Gastrocnemius medialis (tissue), 4 donors: ENCODE data around the gene ROR1.

ENCODE experiments used
- CTCF ChIP-seq, 5 experiments: fragments of 450-650 bp in 3 of 5; fragments of 200-600 bp in 2 of 5; sonication (generic) in 2 of 5; IDR thresholded peaks in 4 of 5; conservative IDR thresholded peaks in 1 of 5; 1 replicate in 4 of 5; 2 replicates in 1 of 5; pipeline ENCODE4 v1.5.1; 2016 to 2019; ENCODE audit warnings: antibody characterized with exemption in 5 of 5, mild to moderate bottlenecking in 3 of 5, moderate library complexity in 3 of 5
- POLR2A ChIP-seq, 2 donors: fragments of 450-650 bp; IDR thresholded peaks; one replicate each; pipeline ENCODE4 v1.6.1; 2017; ENCODE audit warnings: antibody characterized with exemption in 2 of 2, mild to moderate bottlenecking in 2 of 2, moderate library complexity in 2 of 2

GRCh38 chr1:64062529-64062928, 288.7 kb downstream of the ROR1 start:
- TF ChIP-seq CTCF (IDR thresholded peaks at IDR 0.05 in 4 of 5, conservative IDR thresholded peaks at IDR 0.05 in 1 of 5) (no peak), POLR2A (IDR thresholded peaks at IDR 0.05) (no peak)
